RKO (cell line): ENCODE measurements around the gene CDC20.
"Not testable (repeated sequence)": the region's sequence is repeated elsewhere in the genome, so short reads cannot be mapped to it uniquely, and the experiment has no call there.

Source experiments
- DNase-seq: peaks from one replicate; pipeline ENCODE4 v3.0.0-alpha.2; 2016; ENCODE audit warnings: low spot score

The CDC20 gene

GRCh38 chr1:43358121-43358745, 548 bp upstream of the CDC20 start:
- peak; percentile 82 for DNase-seq

- DNase-seq = no peak
These were observed 915 bp downstream of the CDC20 start for GRCh38 chr1:43359696-43360095.

GRCh38 chr1:43360616-43361015, 1.8 kb downstream of the CDC20 start:
- no peak for DNase-seq

GRCh38 chr1:43363283-43363934, 4.6 kb downstream of the CDC20 start:
- DNase-seq = no peak

DNA sequence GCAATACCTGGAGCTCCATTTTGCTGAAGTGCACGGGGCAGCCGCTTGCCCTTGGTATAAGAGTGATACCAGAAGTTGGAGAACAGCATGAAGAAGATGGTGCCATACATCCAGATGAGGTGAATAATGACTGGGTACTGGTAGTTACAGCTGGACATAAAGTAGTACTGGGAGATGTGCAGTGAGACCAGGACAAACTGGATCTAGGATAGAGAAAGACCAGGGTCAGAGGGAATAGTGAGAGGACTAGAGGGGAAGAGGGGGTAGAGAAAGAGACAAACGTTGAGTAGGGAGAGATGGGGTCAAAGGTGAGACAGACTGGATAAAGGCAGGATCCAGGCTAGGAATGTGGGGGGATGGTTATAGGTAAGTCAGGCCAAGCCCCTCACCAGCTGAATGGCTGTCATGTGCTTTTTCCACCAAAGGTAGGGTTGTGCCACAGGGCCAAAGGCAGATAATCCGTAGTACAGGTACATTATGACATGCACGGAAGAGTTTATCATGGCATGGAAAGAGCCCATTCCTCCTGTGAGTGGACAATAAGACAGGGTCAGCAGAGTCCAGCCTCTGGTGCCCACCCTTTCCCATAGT, 5.2 kb downstream of the CDC20 start:
- no peak for DNase-seq

GRCh38 chr1:43365678-43366077, 6.9 kb downstream of the CDC20 start:
- no peak for DNase-seq

- no peak for DNase-seq
These were observed 7.4 kb downstream of the CDC20 start for GRCh38 chr1:43366179-43366578.

- DNase-seq = no peak
These were observed 7.8 kb downstream of the CDC20 start for GRCh38 chr1:43366601-43367025.

DNA sequence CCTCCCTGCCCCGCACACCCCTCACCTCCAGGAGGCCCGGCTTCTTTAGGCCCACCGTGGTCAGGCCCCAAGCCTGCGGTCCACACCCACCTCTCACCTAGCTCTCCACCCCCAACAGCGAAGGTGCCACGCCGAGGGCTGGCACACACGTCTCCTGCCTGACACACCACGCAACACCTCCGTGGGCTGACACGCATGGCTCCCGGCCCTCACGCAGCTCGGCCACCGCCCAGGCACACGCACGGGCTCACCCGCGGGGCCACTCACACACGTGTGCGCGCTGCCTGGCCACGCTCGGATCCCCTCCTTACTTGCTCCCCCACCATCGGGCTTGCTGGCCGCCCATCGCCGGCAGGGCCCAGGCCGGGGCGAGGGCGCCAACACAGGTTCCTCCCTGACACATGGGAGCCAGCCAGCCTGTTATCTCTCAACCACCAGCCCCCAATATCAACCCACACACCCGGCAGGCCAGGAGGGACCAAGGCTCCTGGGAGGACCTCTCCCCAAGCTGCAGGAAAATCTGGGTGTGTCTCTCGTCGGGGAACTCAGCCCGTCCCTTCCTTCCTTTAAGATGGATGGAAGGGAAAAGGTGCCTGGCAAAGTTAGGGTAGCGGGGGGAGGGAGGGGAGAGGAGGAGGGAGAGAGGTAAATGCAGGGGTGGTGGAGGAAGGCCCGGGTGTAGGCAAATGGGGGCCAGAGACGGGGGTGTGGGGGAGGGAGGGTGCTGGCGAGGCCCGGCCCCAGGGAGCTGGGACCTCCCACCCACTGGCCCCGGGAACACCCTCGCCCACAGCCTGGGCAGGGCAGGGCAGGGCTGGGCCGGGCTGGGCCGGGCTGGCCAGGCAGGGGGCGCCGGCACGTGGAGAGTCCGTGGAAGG, 8.5 kb downstream of the CDC20 start:
- DNase-seq = no peak

GRCh38 chr1:43367904-43368645, 9.3 kb downstream of the CDC20 start, which contains the start of gene ELOVL1:
Gene ELOVL1, minus strand, starts transcription at chr1:43368011. Its CDS starts 2,402 bp downstream, at chr1:43365609.
- peak; percentile 89 for DNase-seq

GRCh38 chr1:43368646-43369020, 9.9 kb downstream of the CDC20 start:
- peak; percentile 72 for DNase-seq

DNA sequence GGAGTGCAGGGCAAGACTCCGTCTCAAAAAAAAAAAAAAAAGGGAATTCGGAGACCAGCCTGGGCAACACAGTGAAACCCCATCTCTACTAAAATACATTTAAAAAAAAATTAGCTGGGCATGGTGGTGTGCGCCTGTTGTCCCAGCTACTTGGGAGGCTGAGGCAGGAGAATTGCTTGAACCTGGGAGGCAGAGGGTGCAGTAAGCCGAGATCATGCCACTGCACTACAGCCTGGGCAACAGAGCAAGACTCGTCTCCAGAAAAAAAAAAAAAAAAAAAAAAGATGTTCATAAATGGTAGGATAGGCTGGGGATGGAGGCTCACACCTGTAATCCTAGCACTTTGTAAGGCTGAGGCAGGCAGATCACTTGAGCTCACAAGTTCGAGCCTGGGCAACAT, 11.0 kb downstream of the CDC20 start:
- not testable (repeated sequence) for DNase-seq

DNA sequence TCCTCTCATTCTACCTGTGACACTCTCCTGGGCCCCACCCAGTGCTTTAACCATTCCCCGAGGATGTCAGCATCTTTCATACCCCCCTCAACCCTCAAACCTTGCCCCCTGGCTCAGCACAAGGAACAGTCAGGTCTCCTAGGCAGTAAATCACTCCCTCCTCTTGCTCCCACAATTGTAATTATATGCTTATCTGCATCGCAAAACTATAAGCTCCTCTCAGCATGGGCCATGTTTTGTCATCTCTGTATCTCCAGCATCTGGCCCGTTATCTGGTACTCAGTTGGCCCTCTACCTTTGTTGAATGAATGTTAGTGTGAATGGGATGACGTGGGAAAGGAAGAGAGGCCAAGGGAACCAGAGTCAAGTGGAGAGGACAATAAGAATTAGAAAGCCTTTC, 11.8 kb downstream of the CDC20 start:
- DNase-seq = no peak

- no peak for DNase-seq
These were observed 13.4 kb downstream of the CDC20 start for GRCh38 chr1:43372172-43372571.

DNA sequence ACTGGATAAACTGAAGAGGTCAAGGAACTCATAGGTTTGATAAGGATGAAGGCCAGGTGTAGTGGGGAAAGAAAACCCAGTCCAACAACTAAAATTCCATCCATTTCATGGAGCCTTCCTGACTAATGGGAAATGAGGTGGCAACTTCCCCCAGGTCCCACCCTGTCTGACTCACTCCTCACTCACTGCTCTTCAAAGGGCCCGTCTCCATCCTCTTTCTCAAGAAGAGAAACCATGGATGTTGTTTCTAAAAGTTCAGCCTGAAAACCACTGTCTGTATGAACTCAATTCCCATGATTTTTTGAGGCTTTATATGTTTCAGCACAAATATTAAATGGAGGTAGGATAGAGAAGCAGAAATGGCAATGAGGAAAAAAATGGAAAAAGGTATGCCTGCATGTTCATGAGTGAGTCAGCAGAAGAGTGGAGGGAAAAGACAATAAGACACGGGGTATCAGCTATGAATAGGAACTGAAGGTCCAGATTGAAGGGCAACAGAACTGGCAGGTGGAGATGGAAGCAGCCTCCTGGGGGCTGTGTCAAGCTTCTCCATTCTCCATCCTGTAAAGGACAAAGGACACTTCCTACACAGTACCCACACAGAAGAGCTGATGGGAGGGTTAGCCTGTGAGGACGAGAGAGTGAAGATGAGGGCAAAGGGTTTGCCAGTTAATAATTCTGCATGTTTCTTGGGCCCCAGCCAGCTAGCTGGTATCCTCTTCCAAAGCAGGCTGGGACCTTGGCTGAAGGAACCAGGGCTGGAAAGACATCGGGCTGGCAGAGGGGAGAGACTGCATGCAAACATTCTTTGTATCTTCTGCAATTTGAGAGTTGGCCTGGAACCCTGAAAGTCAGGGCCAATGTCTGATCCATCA, 14.5 kb downstream of the CDC20 start:
- DNase-seq = peak; percentile 94

- no peak for DNase-seq
These were observed 18.0 kb downstream of the CDC20 start for GRCh38 chr1:43376723-43377235.

DNA sequence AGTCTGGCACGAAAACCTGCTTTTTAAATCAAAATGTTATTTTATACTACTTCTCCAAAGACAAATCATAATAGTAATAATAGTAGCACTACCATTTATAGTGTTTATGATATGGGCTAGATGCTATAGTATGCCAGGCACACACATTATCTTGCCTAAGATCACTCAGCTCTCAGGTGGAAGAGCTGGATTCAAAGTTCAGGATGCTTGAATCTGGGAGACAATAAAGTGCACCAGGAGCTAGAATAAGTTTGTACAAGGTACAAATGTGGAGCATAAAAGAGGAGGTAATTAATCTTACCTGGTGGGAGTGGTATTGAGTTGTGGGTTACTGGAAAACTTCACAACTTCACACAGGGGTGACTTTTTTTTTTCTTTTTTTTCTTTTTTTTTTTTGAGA, 19.1 kb downstream of the CDC20 start:
- DNase-seq = no peak

DNA sequence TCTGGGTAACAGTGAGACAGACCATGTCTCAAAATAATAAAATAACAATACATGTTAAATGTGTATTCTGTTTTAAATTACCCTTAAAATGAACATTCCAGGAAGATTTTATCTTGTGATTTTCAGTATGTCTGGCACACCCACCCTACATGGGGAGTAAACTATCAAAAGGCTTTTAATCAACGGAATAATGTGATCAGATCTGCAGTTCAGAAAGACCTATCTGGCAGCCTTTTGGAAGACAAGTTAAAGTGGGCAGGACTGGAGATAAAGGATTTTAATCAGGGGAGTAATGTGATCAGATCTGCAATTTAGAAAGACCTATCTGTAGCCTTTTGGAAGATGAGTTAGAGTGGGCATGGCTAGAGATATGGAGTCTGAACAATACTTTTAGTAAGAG, 20.7 kb downstream of the CDC20 start:
- no peak for DNase-seq

DNA sequence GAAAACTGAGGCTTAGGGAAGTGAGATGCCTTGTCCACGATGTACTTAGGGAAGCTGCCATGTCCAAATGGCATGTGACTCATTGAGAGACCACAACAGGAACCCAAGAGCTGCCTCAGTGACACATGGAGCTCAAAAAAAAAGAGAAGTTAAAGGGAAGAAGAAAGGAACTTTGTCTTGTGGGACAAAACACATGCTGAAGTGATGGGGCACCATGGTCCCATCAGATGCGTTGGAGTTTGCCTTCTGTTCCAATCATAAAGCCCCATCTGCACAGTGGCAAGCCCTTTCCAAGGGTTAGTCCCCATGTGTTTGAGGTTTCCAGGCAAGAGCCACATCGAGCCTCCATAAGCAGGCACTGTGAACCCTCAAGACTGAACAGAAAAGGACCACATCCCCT, 22.8 kb downstream of the CDC20 start:
- no peak for DNase-seq

DNA sequence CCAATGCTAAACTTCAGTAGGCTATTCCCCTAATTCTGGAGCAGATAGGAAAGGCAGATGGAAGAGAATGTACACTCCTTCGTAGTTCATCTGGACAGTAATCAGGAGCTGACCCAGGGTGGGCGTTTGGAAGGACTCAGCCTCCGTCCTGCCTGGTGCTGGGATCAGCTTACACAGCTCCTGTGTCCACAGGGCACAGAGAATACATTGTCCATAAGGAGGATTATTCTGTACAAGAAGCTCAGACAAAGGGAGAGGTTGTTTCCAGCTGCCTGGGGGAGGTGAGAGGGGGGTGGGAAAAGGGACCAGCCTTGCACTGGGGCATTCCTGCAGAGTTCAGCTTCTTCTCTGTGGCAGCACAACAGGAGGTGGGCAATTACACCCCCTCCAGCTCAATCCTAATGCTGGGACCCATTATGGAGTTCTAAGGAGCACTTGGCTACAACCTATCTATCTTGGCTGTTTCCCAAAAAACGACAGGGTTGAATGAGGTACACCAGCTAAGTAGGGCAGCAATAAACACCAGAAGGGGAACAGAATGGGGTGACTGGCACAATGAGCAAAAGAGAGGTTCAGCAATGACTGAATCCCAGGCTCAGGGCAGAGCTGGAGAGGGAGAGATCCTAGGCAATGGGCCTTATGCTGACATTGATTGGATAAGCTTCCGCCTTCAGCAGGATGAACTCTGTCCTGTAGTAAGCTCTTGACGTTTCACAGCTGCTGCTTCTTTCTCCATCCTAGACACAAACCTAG, 23.4 kb downstream of the CDC20 start:
- no peak for DNase-seq
